Activated naive CD4-positive, alpha-beta T cell treated with anti-CD3 and anti-CD28 coated beads for 36 hours (primary cell): ENCODE data around the gene MRPL30. TPM values are rescaled to one million over a fixed set of nuclear protein-coding genes. Genes with fewer than 3 reads are reported as not detected.
A peak's percentile ranks its signal among the peaks of the same experiment; 100 is the strongest.

ENCODE experiments used
- CTCF ChIA-PET: fragments of 350-600 bp; sonication (Branson Sonifier 250); formaldehyde crosslinking; loops from one replicate; lab custom pipeline; 2021; ENCODE audit warnings: antibody characterized with exemption; lab: Charles Lee
- DNase-seq: peaks from one replicate; pipeline ENCODE4 v3.0.0-alpha.2; 2020
- H3K27ac Mint-ChIP-seq: one replicate; pipeline ENCODE4 v1.8.0; 2021; ENCODE audit warnings: mild to moderate bottlenecking, mixed read lengths
- H3K27me3 Mint-ChIP-seq: one replicate; pipeline ENCODE4 v1.8.0; 2021; ENCODE audit warnings: low read depth, mixed read lengths
- H3K36me3 Mint-ChIP-seq: one replicate; pipeline ENCODE4 v1.8.0; 2021; ENCODE audit warnings: low read depth, mixed read lengths
- H3K4me1 Mint-ChIP-seq: one replicate; pipeline ENCODE4 v1.8.0; 2021; ENCODE audit warnings: low read depth, mixed read lengths
- H3K4me3 Mint-ChIP-seq: one replicate; pipeline ENCODE4 v1.8.0; 2021; ENCODE audit warnings: mild to moderate bottlenecking, moderate library complexity, mixed read lengths
- H3K9me3 Mint-ChIP-seq: one replicate; pipeline ENCODE4 v1.8.0; 2021; ENCODE audit warnings: mixed read lengths
- intact Hi-C: fragments of 100-400 bp; cut with micrococcal nuclease; formaldehyde crosslinking; loops from one replicate; pipeline ENCODE4 v1.15.1; 2023
- total RNA-seq, 2 experiments: library from RNA; stranded (reverse); gene quantifications; one replicate each; pipeline ENCODE4 v1.2.3, GENCODE V29; 2021

The MRPL30 gene
- total RNA-seq, 2 experiments from 2014 or later = 40.2 to 43.3 TPM

- Mint-ChIP-seq H3K9me3 (no peaks in the 10 kb centered on the region), H3K4me1 (peaks cover 39% of the 10 kb centered on the region), H3K27ac (no peak within 1 kb of the TSS), H3K4me3 (no peak within 1 kb of the TSS), H3K36me3 (peaks cover 13% of the 10 kb centered on the region), H3K27me3 (no peaks in the 10 kb centered on the region)
- DNase-seq = peak; percentile 95
- CTCF ChIA-PET = interaction anchor here (0.7 to 1.6 kb wide), 3 partner anchors 13 to 25 kb away, joined by 3 read pairs; partner anchors contain the start of gene C2orf15
- intact Hi-C loops = loop anchor here (1.0 to 10.0 kb wide), 7 partner anchors 14 to 700 kb away; partner anchors contain the start of genes C2orf15, COA5, MGAT4A and MITD1
Observed at GRCh38 chr2:99154643-99155536, 26.1 kb upstream of the MRPL30 start, which contains the start of the genes LIPT1 and TSGA10. LIPT1 (plus strand) TSS chr2:99154967; CDS start chr2:99161958, 6,991 bp downstream. TSGA10 (minus strand) TSS chr2:99154942; CDS start chr2:99109439, 45,503 bp downstream.

GRCh38 chr2:99156891-99157290, 24.1 kb upstream of the MRPL30 start:
- CTCF ChIA-PET = interaction anchor here (1.3 to 2.5 kb wide), 2 partner anchors 11 to 20 kb away, joined by 3 to 14 read pairs; no protein-coding TSS in a partner anchor
- peaks cover 14% of the 10 kb centered on the region for H3K36me3 Mint-ChIP-seq
- peaks cover 27% of the 10 kb centered on the region for H3K4me1 Mint-ChIP-seq
- DNase-seq = no peak
- no peaks in the 10 kb centered on the region for H3K27me3 Mint-ChIP-seq
- no peak overlapping the region for H3K4me3 Mint-ChIP-seq
- intact Hi-C loops = loop anchor here (10.0 kb wide), 3 partner anchors 422 to 702 kb away; partner anchors contain the start of genes COA5, MGAT4A and UNC50
- H3K9me3 Mint-ChIP-seq = no peaks in the 10 kb centered on the region
- no peak overlapping the region for H3K27ac Mint-ChIP-seq

GRCh38 chr2:99158599-99158998, 22.4 kb upstream of the MRPL30 start:
- intact Hi-C loops = loop anchor here (10.0 kb wide), 3 partner anchors 424 to 704 kb away; partner anchors contain the start of genes COA5, MGAT4A and UNC50
- Mint-ChIP-seq H3K27ac (no peak overlapping the region), H3K9me3 (no peaks in the 10 kb centered on the region), H3K27me3 (no peaks in the 10 kb centered on the region), H3K36me3 (peaks cover 21% of the 10 kb centered on the region), H3K4me3 (no peak overlapping the region), H3K4me1 (peaks cover 27% of the 10 kb centered on the region)
- CTCF ChIA-PET = interaction anchor here (1.2 to 2.5 kb wide), 3 partner anchors 9 to 17 kb away, joined by 4 to 14 read pairs (median 7); no protein-coding TSS in a partner anchor
- DNase-seq = no peak

GRCh38 chr2:99159594-99159993, 21.4 kb upstream of the MRPL30 start:
- Mint-ChIP-seq H3K9me3 (no peaks in the 10 kb centered on the region), H3K4me3 (no peak overlapping the region), H3K36me3 (peaks cover 23% of the 10 kb centered on the region), H3K4me1 (peaks cover 27% of the 10 kb centered on the region), H3K27me3 (no peaks in the 10 kb centered on the region), H3K27ac (peak overlapping the region; percentile 19)
- no peak for DNase-seq
- intact Hi-C loops = loop anchor here (10.0 kb wide), 3 partner anchors 425 to 705 kb away; partner anchors contain the start of genes COA5, MGAT4A and UNC50
- CTCF ChIA-PET = interaction anchor here (0.6 kb wide), 1 partner anchor 20 kb away, joined by 4 read pairs; no protein-coding TSS in a partner anchor

GRCh38 chr2:99166218-99166617, 14.8 kb upstream of the MRPL30 start:
- no peak for DNase-seq
- Mint-ChIP-seq H3K4me1 (peaks cover 13% of the 10 kb centered on the region), H3K27me3 (no peaks in the 10 kb centered on the region), H3K4me3 (no peak overlapping the region), H3K27ac (no peak overlapping the region), H3K9me3 (no peaks in the 10 kb centered on the region), H3K36me3 (peaks cover 27% of the 10 kb centered on the region)
- intact Hi-C loops = no loop called here
- CTCF ChIA-PET = interaction anchor here (1.1 to 2.2 kb wide), 3 partner anchors 8 to 14 kb away, joined by 3 to 14 read pairs (median 11); partner anchors contain the start of genes MITD1 and MRPL30

- CTCF ChIA-PET = no interaction called here
- Mint-ChIP-seq H3K27me3 (no peaks in the 10 kb centered on the region), H3K36me3 (peaks cover 25% of the 10 kb centered on the region), H3K4me3 (no peak overlapping the region), H3K4me1 (peaks cover 28% of the 10 kb centered on the region), H3K9me3 (no peaks in the 10 kb centered on the region), H3K27ac (peak overlapping the region; percentile 16)
- DNase-seq = no peak
- intact Hi-C loops = no loop called here
Observed at GRCh38 chr2:99169534-99169933, 11.4 kb upstream of the MRPL30 start.

GRCh38 chr2:99171377-99172140, 9.4 kb upstream of the MRPL30 start:
- H3K27ac Mint-ChIP-seq = peak overlapping the region; percentile 80
- H3K4me1 Mint-ChIP-seq = peaks cover 40% of the 10 kb centered on the region
- H3K36me3 Mint-ChIP-seq = peaks cover 22% of the 10 kb centered on the region
- intact Hi-C loops = loop anchor here (10.0 kb wide), 1 partner anchor 537 kb away; no protein-coding TSS in a partner anchor
- H3K4me3 Mint-ChIP-seq = no peak overlapping the region
- no peaks in the 10 kb centered on the region for H3K27me3 Mint-ChIP-seq
- CTCF ChIA-PET = interaction anchor here (1.0 kb wide), 1 partner anchor 13 kb away, joined by 4 read pairs; no protein-coding TSS in a partner anchor
- no peak for DNase-seq
- H3K9me3 Mint-ChIP-seq = no peaks in the 10 kb centered on the region

- H3K9me3 Mint-ChIP-seq = no peaks in the 10 kb centered on the region
- H3K4me1 Mint-ChIP-seq = peaks cover 60% of the 10 kb centered on the region
- CTCF ChIA-PET = interaction anchor here (2.0 kb wide), 1 partner anchor 155 kb away, joined by 5 read pairs; the partner anchor contains the start of gene EIF5B
- intact Hi-C loops = loop anchor here (1.0 kb wide), 4 partner anchors 26 to 309 kb away; partner anchors contain the start of genes C2orf15, REV1 and TXNDC9
- H3K36me3 Mint-ChIP-seq = peaks cover 10% of the 10 kb centered on the region
- peak overlapping the region; percentile 95 for H3K4me3 Mint-ChIP-seq
- no peak for DNase-seq
- no peaks in the 10 kb centered on the region for H3K27me3 Mint-ChIP-seq
- peak overlapping the region; percentile 92 for H3K27ac Mint-ChIP-seq
Observed at GRCh38 chr2:99181624-99182000, 628 bp downstream of the MRPL30 start.

GRCh38 chr2:99183025-99183424, 2.0 kb downstream of the MRPL30 start:
- Mint-ChIP-seq H3K27ac (no peak overlapping the region), H3K4me3 (peak overlapping the region; percentile 0), H3K9me3 (no peaks in the 10 kb centered on the region), H3K4me1 (peaks cover 53% of the 10 kb centered on the region), H3K36me3 (peaks cover 10% of the 10 kb centered on the region), H3K27me3 (no peaks in the 10 kb centered on the region)
- no peak for DNase-seq
- CTCF ChIA-PET = no interaction called here
- intact Hi-C loops = no loop called here

- peaks cover 41% of the 10 kb centered on the region for H3K4me1 Mint-ChIP-seq
- no peak overlapping the region for H3K4me3 Mint-ChIP-seq
- DNase-seq = no peak
- no peaks in the 10 kb centered on the region for H3K9me3 Mint-ChIP-seq
- intact Hi-C loops = no loop called here
- H3K27ac Mint-ChIP-seq = no peak overlapping the region
- H3K36me3 Mint-ChIP-seq = peaks cover 12% of the 10 kb centered on the region
- no peaks in the 10 kb centered on the region for H3K27me3 Mint-ChIP-seq
- CTCF ChIA-PET = interaction anchor here (0.8 kb wide), 1 partner anchor 162 kb away, joined by 3 read pairs; no protein-coding TSS in a partner anchor
Observed at GRCh38 chr2:99184811-99185210, 3.8 kb downstream of the MRPL30 start.

- no peak overlapping the region for H3K4me3 Mint-ChIP-seq
- no peak for DNase-seq
- peaks cover 23% of the 10 kb centered on the region for H3K36me3 Mint-ChIP-seq
- H3K4me1 Mint-ChIP-seq = peaks cover 28% of the 10 kb centered on the region
- no peak overlapping the region for H3K27ac Mint-ChIP-seq
- intact Hi-C loops = no loop called here
- no peaks in the 10 kb centered on the region for H3K27me3 Mint-ChIP-seq
- CTCF ChIA-PET = no interaction called here
- no peaks in the 10 kb centered on the region for H3K9me3 Mint-ChIP-seq
Observed at GRCh38 chr2:99187011-99187410, 6.0 kb downstream of the MRPL30 start.
